ENCODE data around the gene CCNY.

The CCNY gene

GRCh38 chr10:35336084-35336831, at the start of gene CCNY:
TSS of gene CCNY (plus strand) at chr10:35336509. CDS start at chr10:35337054, 545 bp downstream.
- TF ChIP-seq CTCF (IDR thresholded peaks at IDR 0.05; ENCODE audit: low read depth, low read length), result no peak
- H3K4me3 ChIP-seq (replicated peaks in 1 of 2; ENCODE audit: low read depth in 2 of 2, low read length in 2 of 2), result peak within 1 kb of the TSS; percentile 89 to 92
- DNase-seq (ENCODE audit: low read depth in 2 of 2), result peak; percentile 67 to 80

- TF ChIP-seq CTCF (IDR thresholded peaks at IDR 0.05; ENCODE audit: low read depth, low read length), result no peak
- no peak overlapping the region for H3K4me3 ChIP-seq (replicated peaks in 1 of 2; ENCODE audit: low read depth in 2 of 2, low read length in 2 of 2)
- DNase-seq (ENCODE audit: low read depth in 2 of 2), result no peak
Observed at GRCh38 chr10:35289198-35289597, 47.1 kb upstream of the CCNY start.

- no peak for DNase-seq (ENCODE audit: low read depth in 2 of 2)
- H3K4me3 ChIP-seq (replicated peaks in 1 of 2; ENCODE audit: low read depth in 2 of 2, low read length in 2 of 2), result no peak overlapping the region
- TF ChIP-seq CTCF (IDR thresholded peaks at IDR 0.05; ENCODE audit: low read depth, low read length), result no peak
Observed at GRCh38 chr10:35294506-35294905, 41.8 kb upstream of the CCNY start.

GRCh38 chr10:35299016-35299415, 37.3 kb upstream of the CCNY start:
- DNase-seq (ENCODE audit: low read depth in 2 of 2), result no peak
- no peak overlapping the region for H3K4me3 ChIP-seq (replicated peaks in 1 of 2; ENCODE audit: low read depth in 2 of 2, low read length in 2 of 2)
- no peak for TF ChIP-seq CTCF (IDR thresholded peaks at IDR 0.05; ENCODE audit: low read depth, low read length)

GRCh38 chr10:35300063-35300699, 36.1 kb upstream of the CCNY start:
- peak; percentile 32 to 95 for DNase-seq (ENCODE audit: low read depth in 2 of 2)
- no peak overlapping the region for H3K4me3 ChIP-seq (replicated peaks in 1 of 2; ENCODE audit: low read depth in 2 of 2, low read length in 2 of 2)
- no peak for TF ChIP-seq CTCF (IDR thresholded peaks at IDR 0.05; ENCODE audit: low read depth, low read length)

- no peak for DNase-seq (ENCODE audit: low read depth in 2 of 2)
- H3K4me3 ChIP-seq (replicated peaks in 1 of 2; ENCODE audit: low read depth in 2 of 2, low read length in 2 of 2), result no peak overlapping the region
- TF ChIP-seq CTCF (IDR thresholded peaks at IDR 0.05; ENCODE audit: low read depth, low read length), result no peak
Observed at GRCh38 chr10:35304649-35305048, 31.7 kb upstream of the CCNY start.
